OCI-LY7 (cell line): Measurements from ENCODE around the gene MARCO. TPM values are rescaled to one million over a fixed set of nuclear protein-coding genes. Genes with fewer than 3 reads are reported as not detected.

ENCODE experiments used
- BruUV-seq: library from RNA; stranded (reverse); fragments of 400-500 nt; replicated peaks from 2 replicates; lab custom pipeline; 2021; lab: Mats Ljungman, UMichigan
- CTCF ChIA-PET: fragments of 300-600 bp; sonication (Branson Sonifier 250); formaldehyde crosslinking; loops from one replicate; lab custom pipeline; 2022; ENCODE audit warnings: antibody characterized with exemption; ENCODE audit not compliant: unreplicated experiment; lab: Charles Lee
- POLR2A ChIA-PET: fragments of 300-600 bp; sonication (Branson Sonifier 250); formaldehyde crosslinking; loops from one replicate; lab custom pipeline; 2022; ENCODE audit warnings: antibody characterized with exemption; lab: Charles Lee
- DNase-seq: peaks from one replicate; pipeline ENCODE4 v3.0.0-alpha.2; 2015; ENCODE audit warnings: low spot score
- H2AFZ ChIP-seq: fragments of 200-600 bp; sonication (generic), shearing (Covaris generic); 2 replicates; pipeline ENCODE4 v1.6.1; 2014; ENCODE audit warnings: mild to moderate bottlenecking, antibody characterized with exemption, low read length, moderate library complexity
- H3K27ac ChIP-seq: fragments of 200-600 bp; sonication (generic); 2 replicates; pipeline ENCODE4 v1.5.1; 2014; ENCODE audit warnings: mixed run types, low read depth, mild to moderate bottlenecking, moderate library complexity, low read length, inconsistent platforms; ENCODE audit not compliant: poor library complexity, severe bottlenecking
- H3K36me3 ChIP-seq: fragments of 200-600 bp; sonication (generic); 2 replicates; pipeline ENCODE4 v1.6.1; 2014; ENCODE audit warnings: mild to moderate bottlenecking, antibody characterized with exemption, low read length, moderate library complexity, mixed read lengths; ENCODE audit not compliant: insufficient read depth
- H3K4me1 ChIP-seq: fragments of 200-600 bp; sonication (generic); 2 replicates; pipeline ENCODE4 v1.5.1; 2014; ENCODE audit warnings: mild to moderate bottlenecking, low read length; ENCODE audit not compliant: insufficient read depth, poor library complexity, severe bottlenecking
- H3K4me2 ChIP-seq: fragments of 200-600 bp; sonication (generic); 2 replicates; pipeline ENCODE4 v1.6.1; 2014; ENCODE audit warnings: mild to moderate bottlenecking, low read length
- H3K4me3 ChIP-seq: fragments of 200-600 bp; sonication (generic); 2 replicates; pipeline ENCODE4 v1.5.1; 2014; ENCODE audit warnings: mild to moderate bottlenecking, low read depth, low read length; ENCODE audit not compliant: poor library complexity, severe bottlenecking
- H3K79me2 ChIP-seq: fragments of 200-600 bp; sonication (generic); 2 replicates; pipeline ENCODE4 v1.6.1; 2016; ENCODE audit warnings: low read depth, mild to moderate bottlenecking, low read length, moderate library complexity, mixed read lengths; ENCODE audit not compliant: insufficient read depth
- H3K9me2 ChIP-seq: fragments of 200-600 bp; sonication (generic); 2 replicates; pipeline ENCODE4 v1.6.1; 2016; ENCODE audit warnings: mild to moderate bottlenecking, low read length, mixed read lengths; ENCODE audit not compliant: insufficient read depth
- H3K9me3 ChIP-seq: fragments of 200-600 bp; sonication (generic); 2 replicates; pipeline ENCODE4 v1.6.1; 2014; ENCODE audit warnings: mild to moderate bottlenecking, mixed run types, low read length, mixed read lengths
- H4K20me1 ChIP-seq: fragments of 200-600 bp; sonication (generic); 2 replicates; pipeline ENCODE4 v1.6.1; 2014; ENCODE audit warnings: mild to moderate bottlenecking, antibody characterized with exemption, low read length, moderate library complexity, mixed read lengths; ENCODE audit not compliant: insufficient read depth
- CTCF ChIP-seq: fragments of 200-600 bp; sonication (generic); conservative IDR thresholded peaks from 2 replicates; pipeline ENCODE4 v1.5.1; 2014; ENCODE audit warnings: mild to moderate bottlenecking, antibody characterized with exemption, low read length, moderate library complexity, mixed read lengths
- EZH2phosphoT487 ChIP-seq: fragments of 200-600 bp; sonication (generic); IDR thresholded peaks from 2 replicates; pipeline ENCODE4 v1.6.1; 2018; ENCODE audit warnings: low read depth, borderline replicate concordance, mild to moderate bottlenecking, mixed run types, antibody characterized with exemption, low read length, moderate library complexity, mixed read lengths
- intact Hi-C: fragments of 100-400 bp; cut with micrococcal nuclease; formaldehyde crosslinking; loops from one replicate; pipeline ENCODE4 v1.10.0; 2022; ENCODE audit not compliant: unreplicated experiment
- total RNA-seq, 2 experiments: library from RNA; depleted of rRNA in 1 of 2; stranded (reverse); fragments of >200 nt in 1 of 2; shearing (Covaris generic) in 1 of 2; gene quantifications; 2 replicates each; pipeline ENCODE4 v1.2.3, GENCODE V29; 2014 to 2022

Gene MARCO
- total RNA-seq, 2 experiments from 2014 or later: not detected

GRCh38 chr2:118990757-118991545, 49.0 kb downstream of the MARCO start:
- no peaks in the 10 kb centered on the region for H3K9me2 ChIP-seq
- no peak for DNase-seq
- no peaks in the 10 kb centered on the region for H3K9me3 ChIP-seq
- no peaks in the 10 kb centered on the region for H3K79me2 ChIP-seq
- ChIA-PET CTCF (no interaction called here), POLR2A (interaction anchor here (0.6 to 0.7 kb wide), 2 partner anchors 95 to 890 kb away, joined by 3 read pairs; no protein-coding TSS in a partner anchor)
- no peaks in the 10 kb centered on the region for H3K4me1 ChIP-seq
- H4K20me1 ChIP-seq: no peaks in the 10 kb centered on the region
- intact Hi-C loops: no loop called here
- no peak for TF ChIP-seq EZH2phosphoT487
- TF ChIP-seq CTCF: no peak
- BruUV-seq: no TSS peak
- no peaks in the 10 kb centered on the region for H3K36me3 ChIP-seq
- H2AFZ ChIP-seq: no peak overlapping the region
- H3K4me2 ChIP-seq: no peak overlapping the region
- H3K4me3 ChIP-seq: no peak overlapping the region
- H3K27ac ChIP-seq: no peak overlapping the region

- H3K79me2 ChIP-seq: no peaks in the 10 kb centered on the region
- H3K9me3 ChIP-seq: no peaks in the 10 kb centered on the region
- no peaks in the 10 kb centered on the region for H3K9me2 ChIP-seq
- DNase-seq: no peak
- H3K36me3 ChIP-seq: no peaks in the 10 kb centered on the region
- no peak overlapping the region for H2AFZ ChIP-seq
- ChIA-PET CTCF (no interaction called here), POLR2A (interaction anchor here (0.7 kb wide), 1 partner anchor 889 kb away, joined by 3 read pairs; no protein-coding TSS in a partner anchor)
- H4K20me1 ChIP-seq: no peaks in the 10 kb centered on the region
- H3K4me2 ChIP-seq: no peak overlapping the region
- no peaks in the 10 kb centered on the region for H3K4me1 ChIP-seq
- BruUV-seq: no TSS peak
- no peak overlapping the region for H3K4me3 ChIP-seq
- H3K27ac ChIP-seq: no peak overlapping the region
- intact Hi-C loops: no loop called here
- TF ChIP-seq EZH2phosphoT487 (no peak), CTCF (no peak)
Measured at GRCh38 chr2:118991554-118991953, 49.6 kb downstream of the MARCO start.

GRCh38 chr2:118992740-118993391, 50.9 kb downstream of the MARCO start:
- no peak overlapping the region for H3K4me2 ChIP-seq
- BruUV-seq: no TSS peak
- H4K20me1 ChIP-seq: no peaks in the 10 kb centered on the region
- H2AFZ ChIP-seq: no peak overlapping the region
- intact Hi-C loops: no loop called here
- no peaks in the 10 kb centered on the region for H3K36me3 ChIP-seq
- H3K9me3 ChIP-seq: no peaks in the 10 kb centered on the region
- TF ChIP-seq CTCF: no peak
- no peak for TF ChIP-seq EZH2phosphoT487
- no peak overlapping the region for H3K4me3 ChIP-seq
- DNase-seq: no peak
- H3K4me1 ChIP-seq: no peaks in the 10 kb centered on the region
- CTCF ChIA-PET: interaction anchor here (0.6 kb wide), 1 partner anchor 74 kb away, joined by 3 read pairs; no protein-coding TSS in a partner anchor
- H3K27ac ChIP-seq: no peak overlapping the region
- H3K79me2 ChIP-seq: no peaks in the 10 kb centered on the region
- POLR2A ChIA-PET: no interaction called here
- H3K9me2 ChIP-seq: no peaks in the 10 kb centered on the region
